Measurements from ENCODE around the gene VANGL2.

GRCh38 chr1:160409486-160409885 is 9.1 kb downstream of the VANGL2 start:
- TF ChIP-seq POLR2AphosphoS5 (IDR thresholded peaks at IDR 0.05; ENCODE audit: low read depth, low read length) (no peak), POLR2A (IDR thresholded peaks at IDR 0.05; ENCODE audit: low read depth, low read length) (no peak), TAF1 (IDR thresholded peaks at IDR 0.05; ENCODE audit: low read depth, low read length) (no peak), SPI1 (IDR thresholded peaks at IDR 0.05; ENCODE audit: low read depth, low read length) (no peak), PAX5 (IDR thresholded peaks at IDR 0.05; ENCODE audit: insufficient read depth, low read length, severe bottlenecking) (no peak), POU2F2 (IDR thresholded peaks at IDR 0.05; ENCODE audit: low read depth, low read length) (no peak)

All from GM12891 (cell line).